Measurements from ENCODE around the gene PBLD. TPM values are rescaled to one million over a fixed set of nuclear protein-coding genes. Genes with fewer than 3 reads are reported as not detected.

The PBLD gene
- total and polyA plus RNA-seq, 9 of the 15 experiments (the other 6 are each of a cell fraction or from before 2014, with no cell fraction given), result 1.2 to 4.3 (median 2.5) TPM

DNA sequence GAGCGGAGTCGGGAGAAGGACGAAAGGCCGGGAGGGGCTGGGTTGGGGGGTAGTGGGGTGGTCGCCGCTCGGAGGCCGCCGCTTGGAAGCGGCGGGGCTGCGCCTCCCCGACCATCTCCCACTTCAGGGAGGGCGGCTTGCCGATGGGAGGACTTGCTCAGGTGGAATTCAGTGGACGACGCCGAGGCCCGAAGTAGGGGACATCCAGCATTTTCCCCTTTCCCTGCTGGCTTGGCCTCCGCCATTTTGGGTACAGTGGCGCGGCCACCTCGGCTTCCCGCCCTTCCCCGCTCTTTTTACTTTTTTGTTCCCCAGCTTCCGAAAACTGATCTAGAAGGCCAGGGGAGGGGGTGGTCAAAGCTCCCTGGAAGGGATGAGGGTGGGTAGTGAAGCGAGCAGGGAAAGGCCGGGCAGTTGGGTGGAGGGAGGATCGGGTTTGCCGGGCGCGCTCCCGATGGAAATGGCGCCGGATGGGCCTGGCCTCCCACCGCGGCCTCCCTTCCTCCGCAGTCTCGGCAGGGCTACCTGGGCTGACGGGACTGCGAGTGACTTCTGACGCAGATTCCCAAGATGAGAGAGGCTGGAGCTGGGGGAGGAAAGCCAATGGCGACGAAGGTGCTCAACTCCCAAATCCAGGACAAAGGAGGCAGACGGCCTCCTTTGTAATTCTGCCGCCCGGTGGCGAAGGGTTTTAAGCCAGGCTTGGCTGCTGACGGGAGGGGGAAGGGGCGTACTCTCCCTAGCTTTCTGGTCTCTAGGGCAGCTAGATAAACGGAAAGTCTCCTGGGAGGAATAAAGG lies at the start of gene PBLD (continued):
- TF ChIP-seq CREB5 (CRISPR knock-in tag; IDR thresholded peaks at IDR 0.05) (no peak), CREM (IDR thresholded peaks at IDR 0.05; ENCODE audit: low read depth) (peak; percentile 62; the same call in 1 of the 2 replicates), PKNOX1 (IDR thresholded peaks at IDR 0.05) (no peak), RUNX1 (IDR thresholded peaks at IDR 0.05; ENCODE audit: low read depth) (no peak), MEF2D (tag; conservative IDR thresholded peaks at IDR 0.05; ENCODE audit: low read depth) (no peak), ESRRA (IDR thresholded peaks at IDR 0.05; ENCODE audit: borderline replicate concordance, low read depth) (0 out of 2 replicates have a peak, but pooled peaks have one; percentile 12), ATF7 (IDR thresholded peaks at IDR 0.05) (peak; percentile 63), FOXA1 (IDR thresholded peaks at IDR 0.05; ENCODE audit: borderline replicate concordance) (no peak), DLX4 (CRISPR knock-in tag; IDR thresholded peaks at IDR 0.05) (no peak), NFXL1 (CRISPR knock-in tag; IDR thresholded peaks at IDR 0.05) (no peak), ZNF717 (CRISPR knock-in tag; IDR thresholded peaks at IDR 0.05) (0 out of 2 replicates have a peak, but pooled peaks have one; percentile 52), GATA2 (CRISPR knock-in tag; IDR thresholded peaks at IDR 0.05) (no peak), CBX2 (IDR thresholded peaks at IDR 0.05; ENCODE audit: insufficient read depth, low read length, poor library complexity, severe bottlenecking) (no peak), RB1 (IDR thresholded peaks at IDR 0.05; ENCODE audit: low read depth) (peak; percentile 89), HEY1 (CRISPR knock-in tag; IDR thresholded peaks at IDR 0.05; ENCODE audit: borderline replicate concordance) (peak; percentile 55; the same call in 1 of the 2 replicates), NCOA6 (IDR thresholded peaks at IDR 0.05) (no peak), SUPT5H (IDR thresholded peaks at IDR 0.05) (peak; percentile 68), ZNF354B (CRISPR knock-in tag; IDR thresholded peaks at IDR 0.05) (peak; percentile 35; the same call in 1 of the 2 replicates), MYNN (IDR thresholded peaks at IDR 0.05) (no peak; the same call in 1 of the 2 replicates), MYNN (CRISPR knock-in tag; IDR thresholded peaks at IDR 0.05) (no peak), FOXA3 (CRISPR knock-in tag; conservative IDR thresholded peaks at IDR 0.05 in 1 of 2, IDR thresholded peaks at IDR 0.05 in 1 of 2) (no peak; a peak in 1 of 4 replicates), MXI1 (IDR thresholded peaks at IDR 0.05; ENCODE audit: low read depth, low read length) (0 out of 2 replicates have a peak, but pooled peaks have one; percentile 14), ZEB2 (IDR thresholded peaks at IDR 0.05) (no peak), PHF20 (IDR thresholded peaks at IDR 0.05; ENCODE audit: partially characterized antibody) (peak; percentile 44), KDM2B (CRISPR knock-in tag; IDR thresholded peaks at IDR 0.05) (no peak), MYC (IDR thresholded peaks at IDR 0.05; ENCODE audit: low read depth, low read length) (no peak; the same call in 1 of the 2 replicates), MYC (CRISPR knock-in tag; IDR thresholded peaks at IDR 0.05; ENCODE audit: borderline replicate concordance, low read depth) (peak; percentile 40; the same call in 1 of the 2 replicates), PPARD (CRISPR knock-in tag; IDR thresholded peaks at IDR 0.05) (no peak)
- TF ChIP-seq, protein P1, sequence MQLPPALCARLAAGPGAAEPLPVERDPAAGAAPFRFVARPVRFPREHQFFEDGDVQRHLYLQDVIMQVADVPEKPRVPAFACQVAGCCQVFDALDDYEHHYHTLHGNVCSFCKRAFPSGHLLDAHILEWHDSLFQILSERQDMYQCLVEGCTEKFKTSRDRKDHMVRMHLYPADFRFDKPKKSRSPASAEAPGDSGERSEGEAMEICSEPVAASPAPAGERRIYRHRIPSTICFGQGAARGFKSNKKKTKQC (CRISPR knock-in tag; IDR thresholded peaks at IDR 0.05), result peak; percentile 86
